ENCODE results near the gene PNPLA5.

DNA sequence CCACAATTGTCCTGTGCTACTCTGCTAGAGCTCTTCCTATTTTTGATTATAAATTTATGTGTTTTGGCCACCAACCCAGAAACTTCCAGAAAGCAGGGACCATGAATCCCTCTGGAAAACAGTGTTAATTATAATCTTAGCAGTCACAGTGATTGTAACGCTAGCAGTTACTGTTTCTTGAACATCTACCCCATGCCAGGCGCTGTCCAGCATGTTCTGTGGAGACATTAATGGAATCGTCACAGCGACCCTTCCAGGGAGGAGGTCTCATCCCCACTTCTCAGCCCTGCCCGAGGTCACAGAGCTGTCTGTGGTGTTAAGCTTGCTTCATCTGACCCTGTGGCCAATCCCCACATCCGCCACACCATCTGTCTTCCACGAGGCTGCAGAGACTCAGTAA, 13.9 kb upstream of the PNPLA5 start:
- TF ChIP-seq, protein P1, sequence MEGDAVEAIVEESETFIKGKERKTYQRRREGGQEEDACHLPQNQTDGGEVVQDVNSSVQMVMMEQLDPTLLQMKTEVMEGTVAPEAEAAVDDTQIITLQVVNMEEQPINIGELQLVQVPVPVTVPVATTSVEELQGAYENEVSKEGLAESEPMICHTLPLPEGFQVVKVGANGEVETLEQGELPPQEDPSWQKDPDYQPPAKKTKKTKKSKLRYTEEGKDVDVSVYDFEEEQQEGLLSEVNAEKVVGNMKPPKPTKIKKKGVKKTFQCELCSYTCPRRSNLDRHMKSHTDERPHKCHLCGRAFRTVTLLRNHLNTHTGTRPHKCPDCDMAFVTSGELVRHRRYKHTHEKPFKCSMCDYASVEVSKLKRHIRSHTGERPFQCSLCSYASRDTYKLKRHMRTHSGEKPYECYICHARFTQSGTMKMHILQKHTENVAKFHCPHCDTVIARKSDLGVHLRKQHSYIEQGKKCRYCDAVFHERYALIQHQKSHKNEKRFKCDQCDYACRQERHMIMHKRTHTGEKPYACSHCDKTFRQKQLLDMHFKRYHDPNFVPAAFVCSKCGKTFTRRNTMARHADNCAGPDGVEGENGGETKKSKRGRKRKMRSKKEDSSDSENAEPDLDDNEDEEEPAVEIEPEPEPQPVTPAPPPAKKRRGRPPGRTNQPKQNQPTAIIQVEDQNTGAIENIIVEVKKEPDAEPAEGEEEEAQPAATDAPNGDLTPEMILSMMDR (IDR thresholded peaks at IDR 0.05): no peak
- no peak for TF ChIP-seq POLR2A (IDR thresholded peaks at IDR 0.05)
